Neuronal stem cell (in vitro differentiated cells): ENCODE measurements around the gene KRTAP5-7.
"Not testable (repeated sequence)": the region's sequence is repeated elsewhere in the genome, so short reads cannot be mapped to it uniquely, and the experiment has no call there.

ENCODE experiments used
- DNase-seq: peaks from one replicate; pipeline ENCODE4 v3.0.0-alpha.2; 2013; ENCODE audit warnings: low spot score
- H2AFZ ChIP-seq: one replicate; pipeline ENCODE4 v1.6.1; 2013; ENCODE audit warnings: mild to moderate bottlenecking, low read length, inconsistent platforms
- H2AK5ac ChIP-seq: 2 replicates; pipeline ENCODE4 v1.6.1; 2013; ENCODE audit warnings: low read depth, mild to moderate bottlenecking, inconsistent platforms, low read length, moderate library complexity, mixed read lengths
- H2BK120ac ChIP-seq: 2 replicates; pipeline ENCODE4 v1.6.1; 2013; ENCODE audit warnings: low read depth, mild to moderate bottlenecking, inconsistent platforms, low read length, moderate library complexity, mixed read lengths
- H2BK12ac ChIP-seq: one replicate; pipeline ENCODE4 v1.6.1; 2013; ENCODE audit warnings: low read length, inconsistent platforms
- H2BK15ac ChIP-seq: 2 replicates; pipeline ENCODE4 v1.6.1; 2013; ENCODE audit warnings: mild to moderate bottlenecking, low read length, inconsistent platforms, mixed read lengths
- H2BK5ac ChIP-seq: one replicate; pipeline ENCODE4 v1.6.1; 2013; ENCODE audit warnings: inconsistent platforms, mild to moderate bottlenecking, low read length, moderate library complexity
- H3K14ac ChIP-seq: one replicate; pipeline ENCODE4 v1.6.1; 2013; ENCODE audit warnings: low read length, inconsistent platforms
- H3K18ac ChIP-seq: 2 replicates; pipeline ENCODE4 v1.6.1; 2013; ENCODE audit warnings: low read length, inconsistent platforms
- H3K23ac ChIP-seq: 2 replicates; pipeline ENCODE4 v1.6.1; 2013; ENCODE audit warnings: low read depth, mild to moderate bottlenecking, mixed read lengths, low read length, inconsistent platforms; ENCODE audit not compliant: poor library complexity
- H3K27ac ChIP-seq: replicated peaks from 3 replicates; pipeline ENCODE4 v1.5.1; 2013; ENCODE audit warnings: low read length, inconsistent platforms
- H3K27me3 ChIP-seq, 3 experiments: 2 replicates each; pipeline ENCODE4 v1.6.1; 2013; ENCODE audit warnings: low read length in 3 of 3, mild to moderate bottlenecking in 2 of 3, inconsistent platforms in 1 of 3, low read depth in 1 of 3, mixed read lengths in 1 of 3, moderate library complexity in 1 of 3; ENCODE audit not compliant: control insufficient read depth in 3 of 3, insufficient read depth in 3 of 3
- H3K36me3 ChIP-seq, 2 donors: replicated peaks in 1 of 2; 2 replicates each; pipeline ENCODE4 v1.6.1; 2013; ENCODE audit warnings: low read length in 2 of 2; ENCODE audit not compliant: control insufficient read depth in 2 of 2, insufficient read depth in 2 of 2
- H3K4ac ChIP-seq: 2 replicates; pipeline ENCODE4 v1.6.1; 2013; ENCODE audit warnings: inconsistent platforms, mild to moderate bottlenecking, low read length, moderate library complexity
- H3K4me1 ChIP-seq, 2 donors: 1 replicate in 1 of 2; 2 replicates in 1 of 2; pipeline ENCODE4 v1.6.1; 2013; ENCODE audit warnings: low read length in 2 of 2, low read depth in 1 of 2; ENCODE audit not compliant: control insufficient read depth in 2 of 2, insufficient read depth in 1 of 2
- H3K4me2 ChIP-seq: one replicate; pipeline ENCODE4 v1.6.1; 2013; ENCODE audit warnings: mild to moderate bottlenecking, low read length, inconsistent platforms; ENCODE audit not compliant: insufficient read depth, poor library complexity, severe bottlenecking
- H3K4me3 ChIP-seq, 2 donors: 2 replicates each; pipeline ENCODE4 v1.5.1; 2013; ENCODE audit warnings: low read length in 2 of 2, mild to moderate bottlenecking in 2 of 2, inconsistent platforms in 1 of 2, moderate library complexity in 1 of 2
- H3K79me1 ChIP-seq: one replicate; pipeline ENCODE4 v1.6.1; 2013; ENCODE audit warnings: low read depth, mild to moderate bottlenecking, inconsistent platforms, low read length, moderate library complexity
- H3K9ac ChIP-seq: one replicate; pipeline ENCODE4 v1.6.1; 2013; ENCODE audit warnings: mild to moderate bottlenecking, low read depth, low read length, inconsistent platforms; ENCODE audit not compliant: poor library complexity
- H3K9me3 ChIP-seq, 2 donors: replicated peaks in 1 of 2; 2 replicates each; pipeline versions ENCODE3 to v1.6.1; 2013; ENCODE audit warnings: low read length in 2 of 2, mild to moderate bottlenecking in 2 of 2, inconsistent platforms in 1 of 2, low read depth in 1 of 2, mixed read lengths in 1 of 2, moderate library complexity in 1 of 2; ENCODE audit not compliant: control insufficient read depth in 2 of 2, insufficient read depth in 1 of 2
- H4K8ac ChIP-seq: one replicate; pipeline ENCODE4 v1.6.1; 2013; ENCODE audit warnings: low read depth, mild to moderate bottlenecking, inconsistent platforms, low read length, moderate library complexity
- H4K91ac ChIP-seq: one replicate; pipeline ENCODE4 v1.6.1; 2013; ENCODE audit warnings: low read length, low read depth, mild to moderate bottlenecking, inconsistent platforms; ENCODE audit not compliant: poor library complexity
- WGBS, 2 donors: extraction: QIAGEN DNeasy Blood & Tissue Kit; methylation state at CpG; one replicate each; pipeline ENCODE4 v1.1.7; 2013; ENCODE audit warnings: missing lambda C conversion rate in 2 of 2, mixed read lengths in 1 of 2; ENCODE audit not compliant: insufficient read length in 2 of 2, insufficient replicate concordance in 1 of 2; ENCODE audit errors: extremely low coverage in 2 of 2; 5-methylcytosine and 5-hydroxymethylcytosine counted together

KRTAP5-7 gene

DNA sequence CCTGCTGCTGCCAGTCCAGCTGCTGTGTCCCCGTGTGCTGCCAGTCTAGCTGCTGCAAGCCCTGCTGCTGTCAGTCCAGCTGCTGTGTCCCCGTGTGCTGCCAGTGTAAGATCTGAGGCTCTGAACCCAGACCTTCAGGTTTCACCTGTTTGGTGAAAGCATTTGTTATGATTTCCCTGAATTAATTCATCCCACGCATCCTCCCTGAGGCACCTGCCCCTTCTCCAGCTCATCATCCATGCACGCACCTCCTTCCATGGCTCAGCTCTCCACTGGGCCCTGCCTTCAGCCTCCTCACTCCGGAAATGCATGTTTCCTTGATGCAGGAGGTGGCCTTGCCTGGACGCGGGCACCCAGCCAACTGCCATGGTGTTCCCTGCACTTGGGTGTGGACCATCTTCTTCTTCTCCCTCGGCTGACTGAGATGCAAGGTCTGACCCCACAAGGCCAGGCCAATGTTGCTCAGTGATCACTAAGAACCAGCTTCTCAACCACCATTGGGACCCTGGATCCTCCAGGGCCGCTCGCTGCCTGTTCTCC is 39.1 kb downstream of the KRTAP5-7 start:
- H3K27me3 ChIP-seq: peaks cover 0 to 7% (median 4%) of the 10 kb centered on the region in 3 experiments
- H3K36me3 ChIP-seq: no peaks in the 10 kb centered on the region
- peak overlapping the region; percentile 41 for H2BK12ac ChIP-seq
- H2BK5ac ChIP-seq: no peak overlapping the region
- H3K4me2 ChIP-seq: no peak overlapping the region
- H3K9ac ChIP-seq: no peak overlapping the region
- WGBS, 2 donors: no CpG with 5 or more reads among the region's 10 CpGs
- peak overlapping the region; percentile 63 for H3K14ac ChIP-seq
- no peak overlapping the region for H2AK5ac ChIP-seq
- H3K9me3 ChIP-seq: no peaks in the 10 kb centered on the region
- no peak overlapping the region for H2AFZ ChIP-seq
- peak overlapping the region; percentile 54 for H4K8ac ChIP-seq
- no peak overlapping the region for H3K4me3 ChIP-seq
- no peak overlapping the region for H3K27ac ChIP-seq
- no peak for DNase-seq
- no peaks in the 10 kb centered on the region for H3K79me1 ChIP-seq
- peaks cover 0 to 2% of the 10 kb centered on the region in 2 donors for H3K4me1 ChIP-seq
- no peak overlapping the region for H2BK120ac ChIP-seq
- H3K23ac ChIP-seq: no peak overlapping the region
- no peak overlapping the region for H3K4ac ChIP-seq
- H3K18ac ChIP-seq: peak overlapping the region; percentile 19
- H2BK15ac ChIP-seq: no peak overlapping the region
- H4K91ac ChIP-seq: no peak overlapping the region

DNA sequence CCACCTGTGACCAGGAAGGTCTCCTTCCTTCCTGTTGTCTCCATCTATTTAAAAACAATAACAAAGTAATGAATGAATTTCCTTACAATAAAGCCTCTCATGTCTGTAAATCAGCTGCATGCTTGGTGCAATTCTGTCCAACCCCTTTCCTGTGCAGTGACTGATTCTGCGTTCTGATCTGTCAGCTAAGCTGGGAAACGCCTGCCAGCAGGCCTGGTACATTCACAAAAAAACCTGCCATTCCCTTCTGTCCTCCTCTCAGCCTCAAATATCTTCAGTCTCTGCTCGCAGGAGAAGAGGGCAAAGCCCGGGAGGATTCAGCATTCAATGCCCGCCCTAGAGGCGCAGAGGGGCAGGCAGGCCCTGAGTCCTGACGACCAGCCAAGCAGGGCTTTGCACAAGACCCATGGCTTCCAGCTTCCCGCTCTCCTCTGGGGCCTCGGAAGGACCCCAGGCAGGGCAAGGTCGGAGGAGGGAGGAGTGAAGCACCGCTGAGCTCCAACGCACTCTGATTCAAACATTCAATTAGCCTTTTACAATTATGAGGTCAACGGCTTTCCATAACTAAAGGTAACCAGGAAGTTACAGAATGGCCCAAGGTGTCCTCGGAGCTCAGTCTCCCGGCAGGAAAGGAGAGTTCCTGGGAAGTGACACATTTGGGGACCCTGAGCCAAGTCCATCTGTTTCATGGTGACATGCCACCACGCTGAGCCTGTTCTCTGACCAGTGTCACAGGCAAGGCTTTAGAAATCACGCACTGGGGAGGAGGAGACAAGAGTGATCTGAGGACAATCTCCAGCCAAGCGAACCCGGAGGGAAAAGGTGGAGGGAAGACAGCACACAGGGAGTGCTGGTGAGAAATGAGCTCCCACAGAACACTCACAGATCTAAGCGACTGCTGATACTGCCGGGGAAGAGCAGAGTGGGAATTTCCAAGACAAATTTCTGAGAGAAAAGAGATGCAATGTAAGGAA is 39.8 kb downstream of the KRTAP5-7 start:
- not testable (repeated sequence) for H3K4me3 ChIP-seq, H3K18ac ChIP-seq, H3K27ac ChIP-seq, H2AK5ac ChIP-seq, H4K91ac ChIP-seq, H2AFZ ChIP-seq, H3K9me3 ChIP-seq, H3K36me3 ChIP-seq, H3K4me2 ChIP-seq, H3K4ac ChIP-seq, H3K9ac ChIP-seq, H3K14ac ChIP-seq, H2BK15ac ChIP-seq, H3K27me3 ChIP-seq, H2BK12ac ChIP-seq, H3K79me1 ChIP-seq, H4K8ac ChIP-seq, H3K4me1 ChIP-seq, DNase-seq, H2BK120ac ChIP-seq, H3K23ac ChIP-seq, H2BK5ac ChIP-seq
- no CpG with 5 or more reads among the region's 21 CpGs for WGBS, 2 donors

DNA sequence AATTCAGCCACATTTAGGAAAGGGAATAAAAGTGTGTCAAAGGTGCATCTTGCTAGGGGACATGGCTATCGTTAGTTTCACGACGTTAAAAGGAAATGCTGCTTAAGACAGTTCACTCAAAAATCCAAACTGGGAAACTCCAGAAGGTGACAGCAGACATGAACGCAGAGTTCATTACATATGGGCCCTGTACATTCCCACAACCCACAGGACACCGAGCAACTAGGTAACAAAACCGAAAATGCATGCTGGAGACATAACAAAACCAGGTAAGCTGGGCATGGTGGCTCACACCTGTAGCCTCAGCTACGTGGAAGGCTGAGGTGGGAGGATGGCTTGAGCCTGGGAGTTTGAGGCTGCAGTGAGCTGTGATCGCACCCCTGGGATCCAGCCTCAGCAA is 40.6 kb downstream of the KRTAP5-7 start:
- H3K27ac ChIP-seq, H2AK5ac ChIP-seq, H3K9me3 ChIP-seq, H3K4me3 ChIP-seq, H3K36me3 ChIP-seq, H4K91ac ChIP-seq, H3K4ac ChIP-seq, H2BK12ac ChIP-seq, H3K9ac ChIP-seq, H3K79me1 ChIP-seq, H3K4me2 ChIP-seq, H2BK15ac ChIP-seq, H2BK120ac ChIP-seq, H3K23ac ChIP-seq, DNase-seq, H4K8ac ChIP-seq, H2BK5ac ChIP-seq, H2AFZ ChIP-seq, H3K27me3 ChIP-seq, H3K18ac ChIP-seq, H3K4me1 ChIP-seq: not testable (repeated sequence)
- no CpG with 5 or more reads among the region's 8 CpGs for WGBS, 2 donors
- H3K14ac ChIP-seq: peak overlapping the region; percentile 14

DNA sequence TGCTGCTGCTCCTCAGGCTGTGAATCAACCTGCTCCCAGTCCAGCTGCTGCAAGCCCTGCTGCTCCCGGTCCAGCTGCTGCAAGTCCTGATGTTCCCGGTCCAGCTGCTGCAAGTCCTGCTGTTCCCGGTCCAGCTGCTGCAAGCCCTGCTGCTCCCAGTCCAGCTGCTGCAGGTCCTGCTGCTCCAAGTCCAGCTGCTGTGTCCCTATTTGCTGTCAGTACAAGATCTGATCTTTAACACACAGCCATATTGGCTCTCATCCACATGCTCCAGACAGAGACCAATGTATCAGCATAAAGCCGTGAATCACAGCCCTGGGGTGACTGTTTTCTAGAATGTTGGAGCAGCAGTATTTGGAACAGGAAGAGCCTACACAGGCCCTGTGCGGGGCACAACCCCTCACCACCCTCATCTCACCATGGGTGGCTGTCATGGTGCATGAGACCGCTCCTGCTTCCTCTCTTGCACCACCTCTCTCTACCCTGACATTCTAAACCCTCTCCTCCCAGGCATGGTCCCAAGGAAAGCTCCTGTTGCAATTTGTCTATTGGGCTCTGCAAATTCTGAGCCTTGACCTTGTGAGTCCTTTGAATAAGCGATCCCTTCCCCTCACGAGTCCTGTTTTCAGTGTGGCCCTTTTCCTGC is 41.8 kb downstream of the KRTAP5-7 start:
- Histone ChIP-seq H2BK120ac (no peak overlapping the region), H4K8ac (no peak overlapping the region), H2BK5ac (no peak overlapping the region), H3K36me3 (no peaks in the 10 kb centered on the region), H3K23ac (no peak overlapping the region), H2AK5ac (no peak overlapping the region), H3K4ac (no peak overlapping the region), H3K18ac (peak overlapping the region; percentile 11), H3K4me2 (no peak overlapping the region), H3K9ac (peak overlapping the region; percentile 57), H3K14ac (no peak overlapping the region), H3K4me3 (no peak overlapping the region), H3K79me1 (no peaks in the 10 kb centered on the region), H3K9me3 (peaks cover 0 to 4% of the 10 kb centered on the region in 2 donors), H4K91ac (no peak overlapping the region), H2BK12ac (no peak overlapping the region), H3K27ac (no peak overlapping the region), H2BK15ac (no peak overlapping the region), H3K27me3 (peaks cover 0 to 7% (median 1%) of the 10 kb centered on the region in 3 experiments), H2AFZ (no peak overlapping the region), H3K4me1 (peaks cover 0 to 5% of the 10 kb centered on the region in 2 donors)
- DNase-seq: no peak
- no CpG with 5 or more reads among the region's 8 CpGs for WGBS, 2 donors
